Glutamatergic neuron (in vitro differentiated cells): ENCODE results near the gene LGR6. TPM values are rescaled to one million over a fixed set of nuclear protein-coding genes. Genes with fewer than 3 reads are reported as not detected.

Experiments
- DNase-seq: peaks from one replicate; pipeline ENCODE4 v3.0.0; 2022
- H3K27ac Mint-ChIP-seq: one replicate; pipeline ENCODE4 v1.8.0; 2020; ENCODE audit warnings: mild to moderate bottlenecking, mixed read lengths, inconsistent platforms; ENCODE audit not compliant: unreplicated experiment
- H3K27me3 Mint-ChIP-seq: one replicate; pipeline ENCODE4 v1.8.0; 2020; ENCODE audit warnings: mild to moderate bottlenecking, moderate library complexity, mixed read lengths, inconsistent platforms; ENCODE audit not compliant: unreplicated experiment
- H3K36me3 Mint-ChIP-seq: one replicate; pipeline ENCODE4 v1.8.0; 2020; ENCODE audit warnings: mild to moderate bottlenecking, mixed read lengths, inconsistent platforms; ENCODE audit not compliant: unreplicated experiment
- H3K4me1 Mint-ChIP-seq: one replicate; pipeline ENCODE4 v1.8.0; 2020; ENCODE audit warnings: mild to moderate bottlenecking, low read depth, mixed read lengths, inconsistent platforms; ENCODE audit not compliant: unreplicated experiment
- H3K4me3 Mint-ChIP-seq: one replicate; pipeline ENCODE4 v1.8.0; 2020; ENCODE audit warnings: mild to moderate bottlenecking, mixed read lengths, inconsistent platforms; ENCODE audit not compliant: unreplicated experiment
- H3K9me3 Mint-ChIP-seq: one replicate; pipeline ENCODE4 v1.8.0; 2020; ENCODE audit warnings: mild to moderate bottlenecking, moderate library complexity, mixed read lengths, inconsistent platforms; ENCODE audit not compliant: unreplicated experiment
- CTCF ChIP-seq: fragments of 200-600 bp; sonication (generic); IDR thresholded peaks from one replicate; pipeline ENCODE4 v1.5.0; 2021; ENCODE audit not compliant: partially characterized antibody, unreplicated experiment
- total RNA-seq: library from RNA; stranded (reverse); fragmentation: NEBNext Ultra II Directional; extraction: Animal tissue kit (Norgen Biotek cat#: 25700); gene quantifications from one replicate; pipeline ENCODE4 v1.2.1, GENCODE V29; 2021; ENCODE audit not compliant: unreplicated experiment

The LGR6 gene
- total RNA-seq, 1 donor from 2014 or later, result 0.37 TPM

DNA sequence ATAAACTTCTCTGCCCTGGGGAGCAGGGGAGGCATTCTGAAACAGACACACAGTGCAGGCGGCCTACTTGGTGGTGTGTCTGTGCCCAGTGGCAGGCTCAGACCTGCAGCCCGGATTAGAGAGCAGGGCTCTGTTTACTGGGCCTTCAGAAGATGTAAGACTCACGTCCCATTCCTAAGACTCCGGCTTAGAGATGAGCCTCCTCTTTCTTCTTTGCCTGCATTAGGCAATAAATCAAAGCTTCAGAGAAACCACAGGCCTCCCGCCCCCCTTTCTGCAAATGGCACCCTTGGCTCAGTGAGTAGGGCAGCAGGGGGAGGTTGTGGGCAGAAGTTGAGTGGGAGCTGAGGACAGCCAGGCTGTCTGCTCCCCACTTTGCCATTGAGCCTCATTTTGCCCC lies 35.8 kb downstream of the LGR6 start:
- no peak for DNase-seq
- H3K9me3 Mint-ChIP-seq, result no peaks in the 10 kb centered on the region
- peaks cover 5% of the 10 kb centered on the region for H3K27me3 Mint-ChIP-seq
- TF ChIP-seq CTCF, result no peak
- peaks cover 2% of the 10 kb centered on the region for H3K4me1 Mint-ChIP-seq
- no peak overlapping the region for H3K4me3 Mint-ChIP-seq
- H3K36me3 Mint-ChIP-seq, result peaks cover 4% of the 10 kb centered on the region
- H3K27ac Mint-ChIP-seq, result no peak overlapping the region

DNA sequence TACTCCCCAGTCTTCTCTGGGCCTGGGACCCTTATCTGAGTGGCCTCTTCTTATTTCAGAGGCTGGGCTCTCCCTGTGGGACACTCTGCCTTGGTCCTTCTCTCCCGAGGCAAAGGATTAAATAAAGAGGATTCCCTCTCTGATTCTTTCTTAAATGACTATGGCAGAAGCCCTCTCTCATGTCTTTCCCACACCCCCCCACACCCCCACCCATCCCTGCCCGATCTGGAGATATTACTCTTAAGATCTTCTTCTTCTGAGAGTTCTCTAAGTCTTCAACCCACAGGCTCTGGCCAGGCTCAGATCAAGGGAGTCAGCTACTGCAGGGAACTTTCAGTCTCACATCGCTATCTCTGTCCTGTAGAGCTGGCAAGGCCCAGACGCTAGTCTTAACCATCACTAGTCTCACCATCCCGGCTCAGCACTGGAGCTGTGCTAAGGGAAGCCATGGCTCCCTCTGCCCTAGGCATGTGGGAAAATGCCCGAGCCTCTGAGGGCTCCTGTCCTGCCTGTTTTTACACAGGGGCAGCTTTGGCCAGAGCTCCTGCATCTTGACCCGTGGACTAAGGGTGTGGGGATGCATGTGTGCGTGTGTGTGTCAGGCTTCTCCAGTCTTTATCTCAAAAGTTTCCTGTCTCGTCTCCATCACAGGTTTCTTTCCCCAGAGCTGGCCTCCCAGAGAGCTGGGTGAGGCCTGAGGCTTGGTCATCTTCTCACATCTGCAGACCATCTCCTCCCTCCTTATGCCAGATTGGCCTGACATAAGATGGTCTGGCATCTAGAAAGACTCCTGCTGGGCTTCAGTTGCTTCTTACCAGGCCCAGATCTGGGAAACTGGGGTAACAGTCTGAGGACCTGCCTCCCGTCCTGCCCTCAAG lies 36.7 kb downstream of the LGR6 start:
- H3K4me1 Mint-ChIP-seq, result peaks cover 2% of the 10 kb centered on the region
- no peak overlapping the region for H3K27ac Mint-ChIP-seq
- no peak overlapping the region for H3K4me3 Mint-ChIP-seq
- H3K9me3 Mint-ChIP-seq, result no peaks in the 10 kb centered on the region
- peaks cover 5% of the 10 kb centered on the region for H3K27me3 Mint-ChIP-seq
- no peak for TF ChIP-seq CTCF
- peaks cover 4% of the 10 kb centered on the region for H3K36me3 Mint-ChIP-seq
- no peak for DNase-seq

DNA sequence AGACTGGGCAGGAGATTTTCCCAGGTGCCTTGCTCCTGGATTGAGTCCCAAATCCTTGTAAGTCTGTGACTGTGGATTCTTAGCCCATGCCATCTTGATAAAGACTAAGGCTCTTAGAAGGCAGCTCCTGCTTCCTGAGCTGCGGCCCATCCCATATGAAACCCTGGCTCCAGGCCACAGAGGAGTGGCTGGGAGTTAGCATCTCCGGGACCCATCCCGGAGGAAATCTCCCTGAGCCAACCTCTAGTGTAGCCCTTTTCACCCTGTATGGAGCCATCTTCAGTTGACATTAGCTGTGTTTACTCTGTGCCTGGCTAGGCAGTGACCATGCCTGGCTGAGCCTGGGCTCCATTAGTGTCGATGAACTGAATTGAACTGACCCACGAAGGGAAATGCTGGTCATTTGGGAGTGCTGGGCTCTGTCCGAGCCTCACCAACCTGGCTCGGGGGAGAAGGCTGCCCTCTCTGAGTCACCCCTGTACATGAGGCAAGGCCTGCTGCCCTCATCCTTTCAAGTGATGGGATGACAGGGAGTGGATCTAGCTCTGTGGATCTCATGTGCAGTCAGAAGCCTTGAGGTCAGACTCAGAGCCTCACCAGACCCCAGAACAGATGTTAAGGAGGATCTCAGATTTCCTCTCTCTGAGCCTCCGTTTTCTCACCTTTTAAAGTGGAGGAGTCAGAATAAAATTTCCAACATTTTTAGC lies 37.5 kb downstream of the LGR6 start:
- Mint-ChIP-seq H3K27ac (no peak overlapping the region), H3K4me1 (peaks cover 2% of the 10 kb centered on the region), H3K9me3 (no peaks in the 10 kb centered on the region), H3K4me3 (no peak overlapping the region), H3K36me3 (peaks cover 4% of the 10 kb centered on the region), H3K27me3 (peaks cover 5% of the 10 kb centered on the region)
- DNase-seq, result no peak
- TF ChIP-seq CTCF, result no peak

- H3K4me1 Mint-ChIP-seq, result peaks cover 4% of the 10 kb centered on the region
- no peak overlapping the region for H3K4me3 Mint-ChIP-seq
- no peak for DNase-seq
- no peak overlapping the region for H3K27ac Mint-ChIP-seq
- peaks cover 8% of the 10 kb centered on the region for H3K27me3 Mint-ChIP-seq
- H3K9me3 Mint-ChIP-seq, result no peaks in the 10 kb centered on the region
- H3K36me3 Mint-ChIP-seq, result peaks cover 4% of the 10 kb centered on the region
- no peak for TF ChIP-seq CTCF
Observed at GRCh38 chr1:202233171-202233570, 39.6 kb downstream of the LGR6 start.

GRCh38 chr1:202233804-202234203 lies 40.2 kb downstream of the LGR6 start:
- peaks cover 4% of the 10 kb centered on the region for H3K36me3 Mint-ChIP-seq
- no peak for TF ChIP-seq CTCF
- no peak for DNase-seq
- no peaks in the 10 kb centered on the region for H3K9me3 Mint-ChIP-seq
- peaks cover 6% of the 10 kb centered on the region for H3K27me3 Mint-ChIP-seq
- peaks cover 4% of the 10 kb centered on the region for H3K4me1 Mint-ChIP-seq
- H3K27ac Mint-ChIP-seq, result no peak overlapping the region
- H3K4me3 Mint-ChIP-seq, result no peak overlapping the region
